Transverse colon (tissue), 4 donors: Measurements from ENCODE around the gene INSL6.

Experiments used
- EP300 ChIP-seq: sonication (generic); formaldehyde crosslinking; IDR thresholded peaks from one replicate; pipeline ENCODE4 v1.6.1; 2017; ENCODE audit warnings: antibody characterized with exemption, low read depth
- POLR2A ChIP-seq: fragments of 450-650 bp; IDR thresholded peaks from one replicate; pipeline ENCODE4 v1.6.1; 2016; ENCODE audit warnings: antibody characterized with exemption, mild to moderate bottlenecking, moderate library complexity
- POLR2AphosphoS5 ChIP-seq, 3 donors: sonication (generic); formaldehyde crosslinking; IDR thresholded peaks; one replicate each; pipeline ENCODE4 v1.6.1; 2016; ENCODE audit warnings: antibody characterized with exemption in 3 of 3
- TF ChIP-seq, protein P1 (sequence below), 5 experiments: fragments of 200-600 bp in 3 of 5; fragments of 450-650 bp in 2 of 5; sonication (generic) in 3 of 5; IDR thresholded peaks; 1 replicate in 2 of 5; 2 replicates in 3 of 5; pipeline ENCODE4 v1.5.1; 2016 to 2017; ENCODE audit warnings: antibody characterized with exemption in 5 of 5, inconsistent platforms in 3 of 5, mild to moderate bottlenecking in 2 of 5, moderate library complexity in 1 of 5

DNA sequence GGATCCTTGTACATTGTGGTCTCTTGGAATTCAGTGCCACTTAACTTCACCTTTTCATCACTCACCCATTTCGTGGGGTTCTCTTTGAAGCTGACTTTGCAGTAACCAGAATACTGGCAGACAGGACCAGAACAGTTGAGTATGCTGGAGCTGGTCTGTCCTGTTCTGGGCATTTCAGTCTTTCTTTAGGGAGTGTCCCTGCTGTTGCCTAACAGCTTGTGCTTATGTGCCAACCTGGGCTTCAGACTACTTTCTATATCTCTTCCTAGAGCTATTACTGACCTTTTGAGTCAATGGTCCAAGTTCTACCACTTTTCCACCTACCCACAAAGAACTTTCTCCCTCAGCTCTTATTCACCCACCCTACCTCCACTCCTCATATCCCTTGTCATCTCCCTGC is 10.0 kb upstream of the INSL6 start:
- TF ChIP-seq, protein P1, sequence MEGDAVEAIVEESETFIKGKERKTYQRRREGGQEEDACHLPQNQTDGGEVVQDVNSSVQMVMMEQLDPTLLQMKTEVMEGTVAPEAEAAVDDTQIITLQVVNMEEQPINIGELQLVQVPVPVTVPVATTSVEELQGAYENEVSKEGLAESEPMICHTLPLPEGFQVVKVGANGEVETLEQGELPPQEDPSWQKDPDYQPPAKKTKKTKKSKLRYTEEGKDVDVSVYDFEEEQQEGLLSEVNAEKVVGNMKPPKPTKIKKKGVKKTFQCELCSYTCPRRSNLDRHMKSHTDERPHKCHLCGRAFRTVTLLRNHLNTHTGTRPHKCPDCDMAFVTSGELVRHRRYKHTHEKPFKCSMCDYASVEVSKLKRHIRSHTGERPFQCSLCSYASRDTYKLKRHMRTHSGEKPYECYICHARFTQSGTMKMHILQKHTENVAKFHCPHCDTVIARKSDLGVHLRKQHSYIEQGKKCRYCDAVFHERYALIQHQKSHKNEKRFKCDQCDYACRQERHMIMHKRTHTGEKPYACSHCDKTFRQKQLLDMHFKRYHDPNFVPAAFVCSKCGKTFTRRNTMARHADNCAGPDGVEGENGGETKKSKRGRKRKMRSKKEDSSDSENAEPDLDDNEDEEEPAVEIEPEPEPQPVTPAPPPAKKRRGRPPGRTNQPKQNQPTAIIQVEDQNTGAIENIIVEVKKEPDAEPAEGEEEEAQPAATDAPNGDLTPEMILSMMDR (IDR thresholded peaks at IDR 0.05) = no peak
- TF ChIP-seq POLR2A (no peak), EP300 (no peak), POLR2AphosphoS5 (IDR thresholded peaks at IDR 0.05) (no peak)
